Heart left ventricle (tissue), 13 donors: ENCODE measurements around the gene MIPOL1.

Experiments
- CTCF ChIP-seq, 12 donors: fragments of 200-600 bp; sonication (generic) in 4 of 12; IDR thresholded peaks; one replicate each; pipeline versions ENCODE4 v1.5.0 to v1.8.0; 2018 to 2022; ENCODE audit warnings: antibody characterized with exemption in 12 of 12, mild to moderate bottlenecking in 5 of 12
- POLR2A ChIP-seq, 2 donors: fragments of 450-650 bp; IDR thresholded peaks; one replicate each; pipeline ENCODE4 v1.6.1; 2017; ENCODE audit warnings: antibody characterized with exemption in 2 of 2, mild to moderate bottlenecking in 2 of 2, moderate library complexity in 2 of 2
- donor health status: ischemic (EF 13 %, LVEDD 7.1; RV severe dilation, severe dysfunction).
- donor health status: DM: no; HTN: yes; CAD: no.
- donor health status: DM: no; HTN: no; CAD: no.
- donor health status: ischemic (EF 25% LVEDD 6.9; RV normal size, moderate dysfunction).
- donor health status: ischemic (EF 25% LVEDD 5.7; RV mildly dilated, moderate dysfunction).
- donor health status: ischemic (EF 35%, LVEDD 5.7; RV mildly dilated, moderate dysfunction).
- donor health status: nonischemic (EF 11% LVEDD 7.7; RV severe dilation, severe dysfunction).
- donor health status: DM: yes; HTN: yes; CAD: no.
- donor health status: PGD.
- donor health status: ischemic (EF 29% LVEDD 5.4; RV normal size, mild dysfunction).
- donor health status: nonischemic (EF 23%, LVEDD 6.1; RV moderate dilation, normal function).

GRCh38 chr14:37330910-37331309 lies 133.2 kb downstream of the MIPOL1 start:
- TF ChIP-seq CTCF (IDR thresholded peaks at IDR 0.05) (no peak), POLR2A (IDR thresholded peaks at IDR 0.05) (no peak)
